K562 (cell line): ENCODE results near the gene SLC2A4RG. TPM values are rescaled to one million over a fixed set of nuclear protein-coding genes. Genes with fewer than 3 reads are reported as not detected.
"Not testable (repeated sequence)": the region's sequence is repeated elsewhere in the genome, so short reads cannot be mapped to it uniquely, and the experiment has no call there.

ENCODE experiments used
- ATAC-seq: fragments of 200-7000 bp; cut with Tn5 transposase; 3 replicates; pipeline ENCODE4 v1.9.1; 2020; ENCODE audit warnings: moderate library complexity
- BruUV-seq: library from RNA; stranded (reverse); fragments of 400-500 nt; replicated peaks from 2 replicates; lab custom pipeline; 2021; lab: Mats Ljungman, UMichigan
- CTCF ChIA-PET: fragments of 300-600 bp; formaldehyde crosslinking; extraction: SDS; loops from one replicate; lab custom pipeline; 2021; ENCODE audit warnings: low intra/inter-chr PET ratio; lab: Yijun Ruan, JAX
- POLR2A ChIA-PET: fragments of 300-600, 350-650 bp; sonication (Branson Sonifier 250); formaldehyde crosslinking; extraction: SDS; loops from one replicate; lab custom pipeline; 2021; ENCODE audit warnings: antibody characterized with exemption, inconsistent platforms; lab: Yijun Ruan, JAX
- DNase-seq, 4 experiments: peaks; one replicate each; pipeline versions ENCODE4 v3.0.0 to v3.0.0-alpha.2; 2011 to 2018; ENCODE audit warnings: low spot score in 3 of 4, mixed read lengths in 3 of 4; ENCODE audit errors: extremely low read depth in 1 of 4
- FAIRE-seq: peaks from 2 replicates; lab custom pipeline; 2011; peaks lifted over from hg19 to GRCh38; lab: Jason Lieb, UNC
- H2AFZ ChIP-seq: 2 replicates; pipeline ENCODE4 v1.6.0; 2011; ENCODE audit warnings: low read depth, low read length, control low read depth, inconsistent platforms
- H3K27ac ChIP-seq: fragments of 200-600 bp; 3 replicates; pipeline ENCODE4 v1.8.0; 2011; ENCODE audit warnings: low read depth, mild to moderate bottlenecking, control low read depth, inconsistent platforms, low read length, moderate library complexity, mixed read lengths; ENCODE audit errors: extremely low read depth
- H3K27me3 ChIP-seq, 2 experiments: fragments of 300-600 bp in 1 of 2; 2 replicates in 1 of 2; 3 replicates in 1 of 2; pipeline versions ENCODE4 v1.6.0 to v1.8.0; 2011; ENCODE audit warnings: inconsistent platforms in 2 of 2, low read length in 2 of 2, mild to moderate bottlenecking in 1 of 2, mixed read lengths in 1 of 2, moderate library complexity in 1 of 2; ENCODE audit not compliant: control insufficient read depth in 2 of 2, insufficient read depth in 2 of 2
- H3K36me3 ChIP-seq: fragments of 300-600 bp; 3 replicates; pipeline ENCODE4 v1.8.0; 2011; ENCODE audit warnings: mild to moderate bottlenecking, low read length, inconsistent platforms; ENCODE audit not compliant: control insufficient read depth, insufficient read depth
- H3K4me1 ChIP-seq, 2 experiments: fragments of 200-600 bp in 1 of 2; replicated peaks in 1 of 2; 2 replicates in 1 of 2; 3 replicates in 1 of 2; pipeline versions ENCODE4 v1.5.1 to v1.8.0; 2011; ENCODE audit warnings: inconsistent platforms in 2 of 2, low read length in 2 of 2, mild to moderate bottlenecking in 1 of 2, mixed read lengths in 1 of 2, moderate library complexity in 1 of 2; ENCODE audit not compliant: control insufficient read depth in 2 of 2, insufficient read depth in 2 of 2
- H3K4me2 ChIP-seq: 2 replicates; pipeline ENCODE4 v1.6.1; 2011; ENCODE audit warnings: low read length, control low read depth, inconsistent platforms, mixed read lengths; ENCODE audit not compliant: insufficient read depth
- H3K4me3 ChIP-seq: fragments of 200-600 bp; sonication (generic), shearing (Covaris generic); 2 replicates; pipeline ENCODE4 v1.5.1; 2016; ENCODE audit warnings: control low read depth, inconsistent platforms
- H3K79me2 ChIP-seq: fragments of 200-600 bp; 3 replicates; pipeline ENCODE4 v1.8.0; 2011; ENCODE audit warnings: low read length, inconsistent platforms; ENCODE audit not compliant: control insufficient read depth, insufficient read depth
- H3K9ac ChIP-seq, 2 experiments: 2 replicates each; pipeline versions ENCODE4 v1.6.0 to v1.6.1; 2011; ENCODE audit warnings: low read depth in 2 of 2, low read length in 2 of 2, control low read depth in 1 of 2, inconsistent platforms in 1 of 2, mild to moderate bottlenecking in 1 of 2, mixed read lengths in 1 of 2; ENCODE audit not compliant: insufficient read depth in 1 of 2
- H3K9me1 ChIP-seq: one replicate; pipeline ENCODE4 v1.6.0; 2011; ENCODE audit warnings: inconsistent platforms, mild to moderate bottlenecking, low read length, moderate library complexity; ENCODE audit not compliant: control insufficient read depth, insufficient read depth
- H3K9me3 ChIP-seq: replicated peaks from 2 replicates; pipeline ENCODE4 v1.5.1; 2011; ENCODE audit warnings: low read depth, low read length, inconsistent platforms; ENCODE audit not compliant: control insufficient read depth, insufficient read depth
- H4K20me1 ChIP-seq: replicated peaks from 2 replicates; pipeline ENCODE4 v1.6.1; 2011; ENCODE audit warnings: low read length, inconsistent platforms, mixed read lengths; ENCODE audit not compliant: control insufficient read depth, insufficient read depth
- ZNF263 ChIP-seq: sonication (generic); formaldehyde crosslinking; IDR thresholded peaks from 2 replicates; pipeline ENCODE4 v1.8.0; 2022; ENCODE audit warnings: mild to moderate bottlenecking, missing genetic modification reagents, borderline replicate concordance
- WGBS: fragments of 100-300 bp; shearing (Covaris generic); methylation state at CpG from one replicate; pipeline ENCODE4 v1.1.6; 2016; ENCODE audit warnings: low coverage, mixed read lengths; ENCODE audit not compliant: insufficient coverage; ENCODE audit errors: missing lambda C conversion rate; 5-methylcytosine and 5-hydroxymethylcytosine counted together
- in situ Hi-C: fragments of 300-500 bp; cut with MboI; formaldehyde crosslinking; loops from 4 replicates; pipeline ENCODE4 v1.15.0; 2018; ENCODE audit warnings: inconsistent platforms, mixed read lengths
- intact Hi-C: fragments of 100-400 bp; cut with micrococcal nuclease; formaldehyde crosslinking; loops from 2 replicates; pipeline ENCODE4 v1.14.2; 2022
- polyA plus RNA-seq, 8 experiments: library from polyadenylated mRNA; depleted of rRNA in 4 of 8; stranded (reverse) in 5 of 8; unstranded in 3 of 8; fragments of >200 nt; fragmentation: Nextera tagmentation in 2 of 8; fragmentation: Illumina TruSeq in 1 of 8; extraction: Ambion mirVana in 2 of 8; extraction: Trizol in 1 of 8; gene quantifications; 2 replicates each; pipeline versions ENCODE4 v1.2.1 to v1.2.3, GENCODE V29; 2011 to 2014; ENCODE audit warnings: inconsistent platforms in 1 of 8, missing spikeins in 1 of 8
- total RNA-seq, 7 experiments: library from RNA; depleted of rRNA in 6 of 7; stranded (reverse); fragments of >200 nt in 6 of 7; fragmentation: Illumina TruSeq in 2 of 7; extraction: Trizol in 2 of 7; gene quantifications; 2 replicates each; pipeline versions ENCODE4 v1.2.1 to v1.2.3, GENCODE V29; 2011 to 2021; ENCODE audit warnings: low replicate concordance in 1 of 7
- TF ChIP-seq, protein P1 (sequence below), 2 experiments: IDR thresholded peaks; 2 replicates each; pipeline ENCODE4 v1.6.1; 2011; ENCODE audit warnings: borderline replicate concordance in 1 of 2, control low read depth in 1 of 2, low read depth in 1 of 2, low read length in 1 of 2, mild to moderate bottlenecking in 1 of 2, mixed read lengths in 1 of 2, moderate library complexity in 1 of 2; ENCODE audit not compliant: insufficient read depth in 1 of 2, insufficient read length in 1 of 2, poor library complexity in 1 of 2, severe bottlenecking in 1 of 2; ENCODE audit errors: extremely low read depth in 1 of 2

The SLC2A4RG gene
- total and polyA plus RNA-seq, 9 of the 15 experiments (the other 6 are each of a cell fraction or from before 2014, with no cell fraction given) = 0.34 to 97.3 (median 26.5) TPM

DNA sequence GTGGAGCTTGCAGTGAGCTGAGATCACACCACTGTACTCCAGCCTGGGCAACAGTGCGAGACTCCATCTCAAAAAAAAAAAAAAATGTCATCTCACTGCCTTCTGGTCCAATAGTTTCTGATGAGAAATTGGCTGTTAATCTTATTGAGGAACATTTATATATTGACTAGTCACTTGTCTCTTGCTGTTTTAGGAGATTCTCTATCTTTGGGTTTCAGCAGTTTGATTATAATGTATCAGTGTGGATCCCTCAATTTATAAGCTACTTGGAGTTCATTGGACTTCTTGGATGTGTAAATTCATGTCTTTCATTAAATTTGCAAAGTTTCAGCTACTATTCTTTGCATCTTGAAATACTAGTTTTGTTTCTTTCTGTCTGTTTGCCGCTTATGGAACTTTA, 20.6 kb upstream of the SLC2A4RG start (continued):
- TF ChIP-seq, protein P1, sequence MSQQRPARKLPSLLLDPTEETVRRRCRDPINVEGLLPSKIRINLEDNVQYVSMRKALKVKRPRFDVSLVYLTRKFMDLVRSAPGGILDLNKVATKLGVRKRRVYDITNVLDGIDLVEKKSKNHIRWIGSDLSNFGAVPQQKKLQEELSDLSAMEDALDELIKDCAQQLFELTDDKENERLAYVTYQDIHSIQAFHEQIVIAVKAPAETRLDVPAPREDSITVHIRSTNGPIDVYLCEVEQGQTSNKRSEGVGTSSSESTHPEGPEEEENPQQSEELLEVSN (IDR thresholded peaks at IDR 0.05; ENCODE audit: borderline replicate concordance in 1 of 2, extremely low read depth in 1 of 2, insufficient read depth in 1 of 2, insufficient read length in 1 of 2, low read depth in 1 of 2, low read length in 1 of 2, poor library complexity in 1 of 2, severe bottlenecking in 1 of 2) = no peak

DNA sequence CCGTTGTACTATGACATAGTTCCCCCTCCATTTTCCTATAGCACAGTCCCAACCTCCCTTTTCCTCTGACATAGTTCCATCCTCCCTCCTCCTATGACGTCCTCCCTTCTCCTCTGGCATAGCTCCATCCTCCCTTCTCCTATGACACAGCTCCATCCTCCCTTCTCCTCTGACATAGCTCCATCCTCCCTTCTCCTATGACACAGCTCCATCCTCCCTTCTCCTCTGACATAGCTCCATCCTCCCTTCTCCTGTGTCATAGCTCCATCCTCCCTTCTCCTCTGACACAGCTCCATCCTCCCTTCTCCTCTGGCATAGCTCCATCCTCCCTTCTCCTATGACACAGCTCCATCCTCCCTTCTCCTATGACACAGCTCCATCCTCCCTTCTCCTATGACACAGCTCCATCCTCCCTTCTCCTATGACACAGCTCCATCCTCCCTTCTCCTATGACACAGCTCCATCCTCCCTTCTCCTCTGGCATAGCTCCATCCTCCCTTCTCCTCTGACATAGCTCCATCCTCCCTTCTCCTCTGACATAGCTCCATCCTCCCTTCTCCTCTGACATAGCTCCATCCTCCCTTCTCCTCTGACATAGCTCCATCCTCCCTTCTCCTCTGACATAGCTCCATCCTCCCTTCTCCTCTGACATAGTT, 16.5 kb upstream of the SLC2A4RG start:
- Histone ChIP-seq H3K79me2 (peaks cover 26% of the 10 kb centered on the region), H3K9me3 (peaks cover 10% of the 10 kb centered on the region; the same call in 1 of the 2 replicates), H3K36me3 (peaks cover 36% of the 10 kb centered on the region)
- H3K4me2 ChIP-seq, in situ Hi-C loops, H3K9me1 ChIP-seq, FAIRE-seq, ATAC-seq, H4K20me1 ChIP-seq, DNase-seq, H3K4me1 ChIP-seq, H3K27me3 ChIP-seq, H3K27ac ChIP-seq, BruUV-seq, H3K9ac ChIP-seq, intact Hi-C loops, CTCF ChIA-PET, H3K4me3 ChIP-seq, H2AFZ ChIP-seq: not testable (repeated sequence)
- peak; percentile 66; the same call in 1 of the 2 replicates for TF ChIP-seq ZNF263 (CRISPR knock-in tag)
- POLR2A ChIA-PET = interaction anchor here (0.7 to 1.4 kb wide), 3 partner anchors 15 to 787 kb away, joined by 3 to 5 read pairs (median 5); partner anchors contain the start of genes ARFRP1 and ZGPAT
- WGBS = 89% methylated on average over 2 of the region's 2 CpGs

DNA sequence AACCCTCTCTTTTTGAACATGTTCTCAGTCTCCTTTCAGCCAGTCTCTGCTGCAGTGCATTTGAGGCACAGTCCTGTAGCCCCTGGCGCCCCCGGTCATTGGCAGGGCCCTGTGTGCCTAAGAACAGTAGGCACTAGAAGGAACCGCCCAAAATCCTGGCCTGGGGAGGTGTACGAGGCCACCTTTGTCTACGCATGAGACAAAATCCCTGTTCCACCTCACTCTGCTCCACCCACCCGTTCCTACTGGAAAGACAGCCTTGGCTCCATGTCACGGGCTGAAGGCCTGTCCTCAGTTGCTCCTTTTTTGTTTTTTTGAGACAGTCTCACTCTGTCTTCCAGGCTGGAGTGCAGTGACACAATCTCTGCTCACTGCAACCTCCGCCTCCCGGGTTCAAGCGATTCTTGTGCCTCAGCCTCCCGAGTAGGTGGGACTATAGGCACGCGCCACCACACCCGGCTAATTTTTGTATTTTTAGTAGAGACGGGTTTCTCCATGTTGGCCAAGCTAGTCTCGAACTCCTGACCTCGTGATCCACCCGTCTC, 9.3 kb upstream of the SLC2A4RG start:
- ATAC-seq, POLR2A ChIA-PET: not testable (repeated sequence)
- 97% methylated on average over 16 of the region's 18 CpGs for WGBS

More for the DNA sequence above, 9.3 kb upstream of the SLC2A4RG start:
- H4K20me1 ChIP-seq, H3K27me3 ChIP-seq, H3K27ac ChIP-seq, H3K9me1 ChIP-seq, in situ Hi-C loops, H2AFZ ChIP-seq, H3K9ac ChIP-seq, intact Hi-C loops, H3K9me3 ChIP-seq, BruUV-seq, H3K4me3 ChIP-seq, FAIRE-seq, CTCF ChIA-PET, H3K4me2 ChIP-seq: not testable (repeated sequence)
- H3K79me2 ChIP-seq = peaks cover 33% of the 10 kb centered on the region
- DNase-seq = peak in 1 of 4 experiments; percentile 2
- peaks cover 62% of the 10 kb centered on the region; the same call in 2 of the 3 replicates for H3K36me3 ChIP-seq
- H3K4me1 ChIP-seq = peaks cover 5 to 28% of the 10 kb centered on the region in 2 experiments; a peak in 4 of 5 replicates
